ENCODE data around the gene PFAS.

Gene PFAS

DNA sequence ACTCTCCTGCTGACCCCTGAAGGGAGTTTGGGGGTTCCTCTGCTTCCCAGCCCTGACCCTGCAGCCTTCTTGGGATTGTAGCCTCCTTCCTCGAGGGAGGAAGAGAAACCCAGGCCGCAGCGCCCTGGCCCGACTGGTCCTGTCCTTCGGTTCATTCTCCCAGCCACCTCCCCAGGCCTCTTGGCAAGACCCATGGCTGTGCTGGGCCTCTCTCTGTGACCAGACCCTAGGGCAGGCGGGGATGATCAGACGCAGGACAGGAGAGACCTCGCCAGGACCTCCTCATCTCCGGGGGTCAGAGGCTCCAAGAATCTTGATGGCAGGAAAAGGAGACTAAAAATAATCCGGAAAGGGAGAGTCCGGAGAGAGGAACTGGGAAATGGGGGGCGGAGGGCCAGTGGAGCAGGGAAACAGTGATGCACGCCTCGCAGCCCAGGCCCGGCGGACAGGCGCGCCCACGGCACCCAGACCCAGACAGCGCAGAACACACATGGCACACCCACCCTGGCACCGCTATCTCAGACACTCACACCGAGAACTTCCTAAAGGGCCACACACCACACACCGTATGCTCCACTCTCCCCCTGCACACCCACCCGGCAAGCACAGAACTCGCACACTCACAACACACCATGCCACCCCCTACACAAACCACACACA lies 62.2 kb downstream of the PFAS start:
- Histone ChIP-seq H2AFZ (no peak overlapping the region), H3K4me2 (ENCODE audit: low read length) (no peak overlapping the region), H3K9me3 (ENCODE audit: control insufficient read depth, low read length) (no peaks in the 10 kb centered on the region), H3K4me1 (peaks cover 8% of the 10 kb centered on the region), H3K4me3 (ENCODE audit: low read depth, low read length) (peak overlapping the region; percentile 6), H3K27me3 (ENCODE audit: control insufficient read depth, insufficient read depth, low read length) (no peaks in the 10 kb centered on the region), H3K79me2 (no peaks in the 10 kb centered on the region), H3K27ac (peak overlapping the region; percentile 26), H3K9ac (no peak overlapping the region), H3K36me3 (ENCODE audit: control insufficient read depth, insufficient read depth, low read length) (no peaks in the 10 kb centered on the region)
- no peak for TF ChIP-seq CTCF (IDR thresholded peaks at IDR 0.05)

GRCh38 chr17:8312251-8312650 lies 63.2 kb downstream of the PFAS start:
- no peaks in the 10 kb centered on the region for H3K9me3 ChIP-seq (ENCODE audit: control insufficient read depth, low read length)

GRCh38 chr17:8312726-8313600 lies 63.9 kb downstream of the PFAS start:
- Histone ChIP-seq H3K27ac (no peak overlapping the region), H3K4me2 (ENCODE audit: low read length) (no peak overlapping the region), H3K27me3 (ENCODE audit: control insufficient read depth, insufficient read depth, low read length) (no peaks in the 10 kb centered on the region), H3K4me1 (peaks cover 8% of the 10 kb centered on the region), H3K4me3 (ENCODE audit: low read depth, low read length) (no peak overlapping the region), H3K9ac (no peak overlapping the region), H2AFZ (no peak overlapping the region), H3K79me2 (no peaks in the 10 kb centered on the region), H3K36me3 (ENCODE audit: control insufficient read depth, insufficient read depth, low read length) (no peaks in the 10 kb centered on the region), H3K9me3 (ENCODE audit: control insufficient read depth, low read length) (no peaks in the 10 kb centered on the region)
- TF ChIP-seq CTCF (IDR thresholded peaks at IDR 0.05) = no peak

More at GRCh38 chr17:8312251-8312650, 63.2 kb downstream of the PFAS start:
- peaks cover 8% of the 10 kb centered on the region for H3K4me1 ChIP-seq
- H3K4me2 ChIP-seq (ENCODE audit: low read length) = no peak overlapping the region
- no peak overlapping the region for H3K27ac ChIP-seq
- no peaks in the 10 kb centered on the region for H3K36me3 ChIP-seq (ENCODE audit: control insufficient read depth, insufficient read depth, low read length)
- no peak overlapping the region for H3K4me3 ChIP-seq (ENCODE audit: low read depth, low read length)
- H3K27me3 ChIP-seq (ENCODE audit: control insufficient read depth, insufficient read depth, low read length) = no peaks in the 10 kb centered on the region
- no peak overlapping the region for H3K9ac ChIP-seq
- TF ChIP-seq CTCF (IDR thresholded peaks at IDR 0.05) = no peak
- H3K79me2 ChIP-seq = no peaks in the 10 kb centered on the region
- no peak overlapping the region for H2AFZ ChIP-seq

DNA sequence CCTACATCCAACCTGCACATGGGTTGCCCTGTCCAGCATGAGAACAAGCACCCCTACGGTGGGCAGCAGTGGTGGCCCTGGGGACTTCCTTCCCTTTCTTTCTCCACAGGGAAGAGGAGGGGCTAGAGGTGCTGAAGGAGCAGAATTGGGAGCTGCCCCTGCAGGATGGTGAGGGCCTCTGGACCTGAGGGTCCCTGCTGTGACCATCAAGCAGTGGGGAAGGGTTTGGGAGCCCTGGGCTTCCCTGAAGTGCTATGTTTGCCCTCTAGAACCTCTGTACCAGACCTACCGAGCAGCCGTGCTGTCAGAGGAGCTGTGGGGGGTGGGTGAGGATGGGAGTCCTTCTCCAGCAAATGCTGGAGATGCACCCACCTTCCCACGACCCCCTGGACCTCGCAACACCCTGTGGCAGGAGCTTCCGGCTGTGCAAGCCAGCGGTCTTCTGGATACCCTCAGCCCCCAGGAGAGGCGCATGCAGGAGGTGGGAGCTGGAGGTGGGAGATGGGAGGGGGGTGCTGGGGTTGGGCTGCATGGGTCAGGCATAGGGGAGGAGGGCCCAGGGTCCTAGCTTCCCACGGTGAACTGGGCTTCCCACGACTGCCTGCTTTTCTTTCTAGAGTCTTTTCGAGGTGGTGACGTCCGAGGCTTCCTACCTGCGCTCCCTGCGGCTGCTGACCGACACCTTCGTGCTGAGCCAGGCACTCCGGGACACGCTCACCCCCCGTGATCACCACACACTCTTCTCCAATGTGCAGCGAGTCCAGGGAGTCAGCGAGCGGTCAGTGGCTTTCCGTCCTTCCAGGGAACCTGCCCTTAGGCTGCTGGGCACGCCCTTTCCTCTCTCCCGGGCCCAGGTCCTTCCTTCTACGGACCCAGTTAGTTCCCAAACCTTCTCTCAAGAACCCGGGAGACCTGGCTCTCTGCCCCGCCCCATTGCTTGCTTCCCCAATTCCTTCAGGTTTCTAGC lies 66.0 kb downstream of the PFAS start:
- H2AFZ ChIP-seq = peak overlapping the region; percentile 82
- H3K27ac ChIP-seq = no peak overlapping the region
- no peaks in the 10 kb centered on the region for H3K36me3 ChIP-seq (ENCODE audit: control insufficient read depth, insufficient read depth, low read length)
- no peaks in the 10 kb centered on the region for H3K9me3 ChIP-seq (ENCODE audit: control insufficient read depth, low read length)
- no peak overlapping the region for H3K9ac ChIP-seq
- H3K4me1 ChIP-seq = peaks cover 8% of the 10 kb centered on the region
- H3K79me2 ChIP-seq = no peaks in the 10 kb centered on the region
- no peaks in the 10 kb centered on the region for H3K27me3 ChIP-seq (ENCODE audit: control insufficient read depth, insufficient read depth, low read length)
- peak overlapping the region; percentile 24 for H3K4me2 ChIP-seq (ENCODE audit: low read length)
- H3K4me3 ChIP-seq (ENCODE audit: low read depth, low read length) = no peak overlapping the region
- TF ChIP-seq CTCF (IDR thresholded peaks at IDR 0.05) = no peak

Data from parathyroid adenoma (tissue), 2 donors.